Neural progenitor cell (in vitro differentiated cells): ENCODE results near the gene LEMD3.

Experiments used
- EZH2 ChIP-seq: fragments of 200-600 bp; sonication (generic); IDR thresholded peaks from 2 replicates; pipeline ENCODE4 v1.6.1; 2017; ENCODE audit warnings: antibody characterized with exemption, mild to moderate bottlenecking, moderate library complexity
- EZH2phosphoT487 ChIP-seq: fragments of 200-600 bp; sonication (generic); IDR thresholded peaks from 2 replicates; pipeline ENCODE4 v1.6.1; 2017; ENCODE audit warnings: antibody characterized with exemption
- TF ChIP-seq, protein P1 (sequence below): fragments of 200-600 bp; sonication (generic); IDR thresholded peaks from 2 replicates; pipeline ENCODE4 v1.5.1; 2017; ENCODE audit warnings: antibody characterized with exemption, mild to moderate bottlenecking

DNA sequence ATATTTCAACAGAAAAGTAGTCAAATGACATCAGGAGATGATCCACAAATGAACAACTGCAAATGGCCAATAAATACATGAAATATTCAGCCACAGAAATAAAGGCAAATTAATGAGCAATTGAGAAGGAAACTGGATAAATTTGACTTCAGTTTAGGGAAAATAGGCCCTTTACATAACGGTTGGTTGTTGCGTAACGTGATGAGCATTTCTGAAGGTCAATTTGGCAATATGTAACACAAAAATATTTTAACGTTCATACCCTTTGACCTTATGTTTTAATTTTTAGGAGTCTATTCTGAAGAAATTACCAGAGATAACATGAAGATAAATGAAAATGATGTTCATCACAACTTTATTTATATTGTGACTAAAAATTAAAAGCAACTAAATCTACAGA lies 94.4 kb downstream of the LEMD3 start:
- TF ChIP-seq, protein P1, sequence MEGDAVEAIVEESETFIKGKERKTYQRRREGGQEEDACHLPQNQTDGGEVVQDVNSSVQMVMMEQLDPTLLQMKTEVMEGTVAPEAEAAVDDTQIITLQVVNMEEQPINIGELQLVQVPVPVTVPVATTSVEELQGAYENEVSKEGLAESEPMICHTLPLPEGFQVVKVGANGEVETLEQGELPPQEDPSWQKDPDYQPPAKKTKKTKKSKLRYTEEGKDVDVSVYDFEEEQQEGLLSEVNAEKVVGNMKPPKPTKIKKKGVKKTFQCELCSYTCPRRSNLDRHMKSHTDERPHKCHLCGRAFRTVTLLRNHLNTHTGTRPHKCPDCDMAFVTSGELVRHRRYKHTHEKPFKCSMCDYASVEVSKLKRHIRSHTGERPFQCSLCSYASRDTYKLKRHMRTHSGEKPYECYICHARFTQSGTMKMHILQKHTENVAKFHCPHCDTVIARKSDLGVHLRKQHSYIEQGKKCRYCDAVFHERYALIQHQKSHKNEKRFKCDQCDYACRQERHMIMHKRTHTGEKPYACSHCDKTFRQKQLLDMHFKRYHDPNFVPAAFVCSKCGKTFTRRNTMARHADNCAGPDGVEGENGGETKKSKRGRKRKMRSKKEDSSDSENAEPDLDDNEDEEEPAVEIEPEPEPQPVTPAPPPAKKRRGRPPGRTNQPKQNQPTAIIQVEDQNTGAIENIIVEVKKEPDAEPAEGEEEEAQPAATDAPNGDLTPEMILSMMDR, result no peak
- TF ChIP-seq EZH2 (no peak), EZH2phosphoT487 (no peak)
